ENCODE measurements around the gene MRPL20.
"Not testable (repeated sequence)": the region's sequence is repeated elsewhere in the genome, so short reads cannot be mapped to it uniquely, and the experiment has no call there.

Gene MRPL20

GRCh38 chr1:1449099-1449739 lies 42.1 kb upstream of the MRPL20 start, which contains the start of gene ATAD3C:
ATAD3C (plus strand) TSS chr1:1449689; CDS start chr1:1450684, 995 bp downstream.
- DNase-seq (ENCODE audit: extremely low read depth, low read depth) = no peak
- no peak within 1 kb of the TSS for H3K4me3 ChIP-seq (replicated peaks; ENCODE audit: low read depth, low read length)
- TF ChIP-seq CTCF (IDR thresholded peaks at IDR 0.05; ENCODE audit: low read depth, low read length, missing control alignments) = no peak

- DNase-seq (ENCODE audit: extremely low read depth, low read depth) = not testable (repeated sequence)
Measured at GRCh38 chr1:1446631-1447030, 39.5 kb upstream of the MRPL20 start.

GRCh38 chr1:1442069-1442770 lies 35.1 kb upstream of the MRPL20 start:
- no peak overlapping the region for H3K4me3 ChIP-seq (replicated peaks; ENCODE audit: low read depth, low read length)
- DNase-seq (ENCODE audit: extremely low read depth, low read depth) = no peak
- TF ChIP-seq CTCF (IDR thresholded peaks at IDR 0.05; ENCODE audit: low read depth, low read length, missing control alignments) = no peak

More at GRCh38 chr1:1446631-1447030, 39.5 kb upstream of the MRPL20 start:
- H3K4me3 ChIP-seq (replicated peaks; ENCODE audit: low read depth, low read length) = not testable (repeated sequence)

- no peak for DNase-seq (ENCODE audit: extremely low read depth, low read depth)
- H3K4me3 ChIP-seq (replicated peaks; ENCODE audit: low read depth, low read length) = no peak overlapping the region
- peak; percentile 89 for TF ChIP-seq CTCF (IDR thresholded peaks at IDR 0.05; ENCODE audit: low read depth, low read length, missing control alignments)
Measured at GRCh38 chr1:1441002-1441888, 34.2 kb upstream of the MRPL20 start.

GRCh38 chr1:1440262-1441001 lies 33.3 kb upstream of the MRPL20 start:
- no peak overlapping the region for H3K4me3 ChIP-seq (replicated peaks; ENCODE audit: low read depth, low read length)
- no peak for TF ChIP-seq CTCF (IDR thresholded peaks at IDR 0.05; ENCODE audit: low read depth, low read length, missing control alignments)
- no peak for DNase-seq (ENCODE audit: extremely low read depth, low read depth)

- H3K4me3 ChIP-seq (replicated peaks; ENCODE audit: low read depth, low read length) = no peak overlapping the region
- TF ChIP-seq CTCF (IDR thresholded peaks at IDR 0.05; ENCODE audit: low read depth, low read length, missing control alignments) = no peak
- DNase-seq (ENCODE audit: extremely low read depth, low read depth) = no peak
Measured at GRCh38 chr1:1439546-1440261, 32.6 kb upstream of the MRPL20 start.
